Esophagus (tissue), 2 donors: Measurements from ENCODE around the gene APOL4. TPM values are rescaled to one million over a fixed set of nuclear protein-coding genes. Genes with fewer than 3 reads are reported as not detected.
A peak's percentile ranks its signal among the peaks of the same experiment; 100 is the strongest.
"Not testable (repeated sequence)": the region's sequence is repeated elsewhere in the genome, so short reads cannot be mapped to it uniquely, and the experiment has no call there.

Experiments used
- H3K27ac ChIP-seq, 2 donors: one replicate each; pipeline ENCODE4 v1.5.1; 2013; ENCODE audit warnings: low read depth in 2 of 2, mild to moderate bottlenecking in 2 of 2, inconsistent platforms in 1 of 2, low read length in 1 of 2, moderate library complexity in 1 of 2
- H3K27me3 ChIP-seq, 2 donors: one replicate each; pipeline ENCODE4 v1.6.1; 2013; ENCODE audit warnings: low read length in 2 of 2, control low read depth in 1 of 2, mild to moderate bottlenecking in 1 of 2; ENCODE audit not compliant: insufficient read depth in 2 of 2, control insufficient read depth in 1 of 2
- H3K36me3 ChIP-seq, 2 donors: one replicate each; pipeline ENCODE4 v1.6.1; 2013; ENCODE audit warnings: low read length in 1 of 2; ENCODE audit not compliant: control insufficient read depth in 2 of 2, insufficient read depth in 2 of 2
- H3K4me1 ChIP-seq, 2 donors: one replicate each; pipeline ENCODE4 v1.6.1; 2013; ENCODE audit warnings: low read length in 1 of 2; ENCODE audit not compliant: control insufficient read depth in 2 of 2, insufficient read depth in 2 of 2
- H3K4me3 ChIP-seq, 2 donors: one replicate each; pipeline ENCODE4 v1.5.1; 2013; ENCODE audit warnings: low read length in 2 of 2, mild to moderate bottlenecking in 2 of 2, low read depth in 1 of 2, moderate library complexity in 1 of 2
- H3K9me3 ChIP-seq, 2 donors: one replicate each; pipeline ENCODE4 v1.6.1; 2013; ENCODE audit warnings: mild to moderate bottlenecking in 2 of 2, low read depth in 1 of 2, low read length in 1 of 2, moderate library complexity in 1 of 2; ENCODE audit not compliant: control insufficient read depth in 2 of 2, insufficient read depth in 1 of 2
- WGBS, 2 donors: extraction: QIAGEN DNeasy Blood & Tissue Kit; methylation state at CpG; one replicate each; pipeline ENCODE4 v1.1.7; 2013; 5-methylcytosine and 5-hydroxymethylcytosine counted together
- polyA plus RNA-seq, 2 donors: library from polyadenylated mRNA; stranded (reverse); fragments of 200-250 nt; gene quantifications; one replicate each; pipeline ENCODE4 v1.2.3, GENCODE V29; 2013
- donor health status: healthy with polysubstance abuse.
- donor health status: Bipolar disorder and iron deficiency.

APOL4 gene
- polyA plus RNA-seq, 2 donors: 2.4 to 2.5 TPM

DNA sequence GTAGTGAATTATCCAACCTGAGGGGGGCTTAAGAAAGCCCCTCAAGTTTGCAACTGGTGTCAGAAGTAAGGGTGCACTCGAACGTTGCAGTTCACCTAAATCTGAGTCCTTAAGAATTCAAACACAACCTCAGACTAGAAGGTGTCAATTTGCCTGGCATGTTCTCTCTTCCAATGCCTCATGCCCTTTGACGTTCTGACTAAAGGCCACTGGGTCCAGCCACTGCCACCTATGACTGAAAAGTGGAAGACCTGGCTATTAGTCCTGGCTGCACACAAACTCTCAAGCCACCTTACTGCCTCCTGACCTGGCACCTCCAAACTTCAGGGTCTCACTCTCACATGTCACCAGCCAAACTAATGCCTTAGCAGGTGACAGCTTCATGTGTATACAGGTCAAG is 8.0 kb downstream of the APOL4 start:
- Histone ChIP-seq H3K27ac (no peak overlapping the region), H3K36me3 (no peaks in the 10 kb centered on the region), H3K4me1 (no peaks in the 10 kb centered on the region), H3K9me3 (no peaks in the 10 kb centered on the region), H3K4me3 (no peak overlapping the region), H3K27me3 (no peaks in the 10 kb centered on the region)
- WGBS, 2 donors: 62 to 83% methylated on average over 3 of the region's 3 CpGs

DNA sequence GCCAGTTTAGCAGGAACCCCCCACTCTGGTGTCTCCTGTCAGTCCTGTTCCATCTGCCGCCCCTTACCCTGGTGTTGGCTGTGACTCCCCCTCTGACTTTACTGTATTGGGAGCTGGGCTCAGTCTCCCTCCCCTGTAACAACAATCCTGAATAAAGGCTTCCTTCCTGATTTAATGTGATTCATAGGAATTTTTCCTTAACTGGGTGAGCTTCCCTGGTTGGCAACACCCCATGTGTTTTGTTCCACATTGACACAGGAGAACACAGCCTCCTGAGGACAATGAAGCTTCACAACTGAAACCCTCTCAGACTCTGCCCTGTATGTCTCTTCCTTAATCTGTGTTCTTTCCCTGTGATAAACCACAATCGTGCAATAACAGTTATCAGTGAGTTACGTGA is 8.4 kb downstream of the APOL4 start:
- Histone ChIP-seq H3K27ac (no peak overlapping the region), H3K36me3 (no peaks in the 10 kb centered on the region), H3K27me3 (no peaks in the 10 kb centered on the region), H3K4me1 (no peaks in the 10 kb centered on the region), H3K4me3 (no peak overlapping the region), H3K9me3 (no peaks in the 10 kb centered on the region)
- WGBS, 2 donors: 79% methylated on average over 3 of the region's 3 CpGs

DNA sequence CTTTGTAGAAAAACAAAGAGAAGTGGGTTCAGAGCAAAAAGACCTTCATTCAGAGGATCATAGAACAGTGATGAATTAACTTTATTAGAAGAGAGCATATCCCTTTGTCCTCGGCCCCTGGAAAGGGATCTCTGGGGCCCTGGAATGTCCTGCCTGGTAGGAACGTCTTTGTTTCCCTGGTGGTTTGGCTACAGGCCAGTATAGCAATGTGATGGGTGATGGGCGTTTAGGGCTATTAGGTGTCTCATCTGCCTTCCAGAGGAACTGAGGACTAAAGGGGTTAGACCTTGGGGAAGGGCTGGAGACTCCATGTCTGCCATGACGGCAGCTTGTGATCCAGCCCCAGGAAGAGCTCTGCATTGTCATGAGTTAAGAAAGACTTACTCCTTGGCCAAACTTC is 9.1 kb downstream of the APOL4 start:
- Histone ChIP-seq H3K27ac (no peak overlapping the region), H3K36me3 (no peaks in the 10 kb centered on the region), H3K27me3 (no peaks in the 10 kb centered on the region), H3K4me3 (no peak overlapping the region), H3K4me1 (no peaks in the 10 kb centered on the region), H3K9me3 (no peaks in the 10 kb centered on the region)
- WGBS, 2 donors: 55 to 60% methylated on average over 4 of the region's 4 CpGs

- H3K36me3 ChIP-seq: no peaks in the 10 kb centered on the region
- WGBS, 2 donors: 73 to 78% methylated on average over 17 of the region's 17 CpGs
- H3K27ac ChIP-seq: peak overlapping the region in 1 of 2 donors; percentile 0
- H3K27me3 ChIP-seq: no peaks in the 10 kb centered on the region
- H3K4me1 ChIP-seq: no peaks in the 10 kb centered on the region
- H3K9me3 ChIP-seq: no peaks in the 10 kb centered on the region
- H3K4me3 ChIP-seq: no peak overlapping the region
Measured at GRCh38 chr22:36191106-36191836, 10.3 kb downstream of the APOL4 start.

- H3K4me3 ChIP-seq, H3K4me1 ChIP-seq, H3K27ac ChIP-seq, H3K9me3 ChIP-seq, H3K27me3 ChIP-seq, H3K36me3 ChIP-seq: not testable (repeated sequence)
- WGBS, 2 donors: 94 to 97% methylated on average over 3 of the region's 6 CpGs
Measured at GRCh38 chr22:36187862-36188261, 13.7 kb downstream of the APOL4 start.

GRCh38 chr22:36185828-36186624 is 15.6 kb downstream of the APOL4 start:
- no peak overlapping the region for H3K4me3 ChIP-seq
- H3K36me3 ChIP-seq: no peaks in the 10 kb centered on the region
- no peaks in the 10 kb centered on the region for H3K27me3 ChIP-seq
- H3K9me3 ChIP-seq: no peaks in the 10 kb centered on the region
- H3K27ac ChIP-seq: no peak overlapping the region
- H3K4me1 ChIP-seq: no peaks in the 10 kb centered on the region
- WGBS, 2 donors: 76 to 86% methylated on average over 14 of the region's 14 CpGs

- Histone ChIP-seq H3K27me3 (no peaks in the 10 kb centered on the region), H3K27ac (no peak overlapping the region), H3K9me3 (no peaks in the 10 kb centered on the region), H3K4me3 (no peak overlapping the region), H3K4me1 (no peaks in the 10 kb centered on the region), H3K36me3 (no peaks in the 10 kb centered on the region)
- WGBS, 2 donors: 75 to 78% methylated on average over 10 of the region's 10 CpGs
Measured at GRCh38 chr22:36184433-36185025, 17.1 kb downstream of the APOL4 start.

DNA sequence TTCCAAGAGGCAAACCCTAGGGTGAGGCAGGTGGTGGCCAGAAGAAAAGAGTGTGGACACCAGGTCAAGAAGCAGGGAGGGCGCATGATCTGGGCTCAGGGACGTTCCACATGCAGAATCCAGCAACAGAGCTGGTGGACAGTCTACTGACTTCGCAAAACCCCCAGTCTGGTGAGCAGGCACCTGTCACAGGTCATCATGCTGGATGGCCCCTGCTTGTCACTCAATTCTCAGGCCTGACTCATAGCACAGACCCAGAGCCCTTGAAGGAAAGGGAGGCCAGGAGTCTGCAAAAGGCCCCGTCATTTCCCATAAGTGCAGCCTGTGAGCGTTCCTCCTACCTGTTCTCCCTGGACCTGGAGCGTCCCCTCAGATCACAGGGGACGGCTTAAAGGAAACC is 18.2 kb downstream of the APOL4 start:
- Histone ChIP-seq H3K27ac (no peak overlapping the region), H3K4me3 (no peak overlapping the region), H3K9me3 (no peaks in the 10 kb centered on the region), H3K27me3 (no peaks in the 10 kb centered on the region), H3K4me1 (no peaks in the 10 kb centered on the region), H3K36me3 (no peaks in the 10 kb centered on the region)
- 95% methylated on average over 7 of the region's 7 CpGs for WGBS, 2 donors

DNA sequence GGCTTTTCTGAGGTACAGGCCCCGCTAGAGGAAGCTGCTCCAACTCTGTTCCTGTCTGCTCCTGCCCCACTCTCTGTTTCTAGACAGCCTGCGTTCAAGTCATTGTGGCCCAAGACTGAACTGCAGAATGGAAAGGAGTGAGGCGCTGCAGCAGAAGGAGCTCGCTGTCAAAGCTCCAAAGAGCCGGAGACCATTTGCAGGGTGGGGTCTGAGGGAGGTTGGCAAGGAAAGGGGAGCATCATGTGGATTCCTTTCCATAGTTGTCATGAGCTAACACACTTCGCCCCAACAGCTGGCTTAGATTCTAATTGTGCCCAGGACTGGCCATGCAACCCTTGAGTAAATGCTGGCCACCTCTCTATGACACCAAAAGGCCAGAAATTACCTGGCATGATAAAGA is 18.8 kb downstream of the APOL4 start:
- Histone ChIP-seq H3K27ac (no peak overlapping the region), H3K4me1 (no peaks in the 10 kb centered on the region), H3K36me3 (no peaks in the 10 kb centered on the region), H3K9me3 (no peaks in the 10 kb centered on the region), H3K27me3 (no peaks in the 10 kb centered on the region), H3K4me3 (no peak overlapping the region)
- 89 to 93% methylated on average over 6 of the region's 6 CpGs for WGBS, 2 donors
